Measurements from ENCODE around the gene NPAS3.

The NPAS3 gene

DNA sequence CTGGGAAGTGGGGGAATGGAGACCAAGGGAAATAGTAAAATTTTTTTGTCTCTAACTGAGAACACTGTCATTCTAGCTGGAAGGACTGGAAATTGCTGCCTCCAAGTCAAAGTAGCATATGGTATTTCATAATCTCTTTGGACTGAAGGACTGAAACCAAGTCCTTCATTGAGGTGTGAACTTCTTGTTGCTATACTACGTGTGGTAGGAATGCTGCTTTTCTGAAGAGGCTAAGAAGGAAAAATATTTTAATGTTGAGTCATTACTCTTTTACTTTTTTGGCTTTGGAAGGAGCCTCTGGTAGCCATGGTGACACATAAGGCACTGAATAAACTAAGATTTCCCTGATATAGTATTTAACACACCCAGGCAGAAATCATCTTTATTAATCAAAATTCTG, 465.4 kb downstream of the NPAS3 start:
- ChIA-PET POLR2A (no interaction called here), CTCF (interaction anchor here (1.1 kb wide), 1 partner anchor 8 kb away, joined by 3 read pairs; no protein-coding TSS in a partner anchor)
- DNase-seq (ENCODE audit: extremely low spot score): no peak
- TF ChIP-seq CTCF (IDR thresholded peaks at IDR 0.05; ENCODE audit: control extremely low read depth, extremely low read depth, low read depth, missing control alignments): no peak

- no peak for TF ChIP-seq CTCF (IDR thresholded peaks at IDR 0.05; ENCODE audit: control extremely low read depth, extremely low read depth, low read depth, missing control alignments)
- POLR2A ChIA-PET: no interaction called here
- no peak for DNase-seq (ENCODE audit: extremely low spot score)
- CTCF ChIA-PET: interaction anchor here (1.1 kb wide), 1 partner anchor 9 kb away, joined by 3 read pairs; no protein-coding TSS in a partner anchor
Measured at GRCh38 chr14:33404964-33405574, 466.4 kb downstream of the NPAS3 start.

DNA sequence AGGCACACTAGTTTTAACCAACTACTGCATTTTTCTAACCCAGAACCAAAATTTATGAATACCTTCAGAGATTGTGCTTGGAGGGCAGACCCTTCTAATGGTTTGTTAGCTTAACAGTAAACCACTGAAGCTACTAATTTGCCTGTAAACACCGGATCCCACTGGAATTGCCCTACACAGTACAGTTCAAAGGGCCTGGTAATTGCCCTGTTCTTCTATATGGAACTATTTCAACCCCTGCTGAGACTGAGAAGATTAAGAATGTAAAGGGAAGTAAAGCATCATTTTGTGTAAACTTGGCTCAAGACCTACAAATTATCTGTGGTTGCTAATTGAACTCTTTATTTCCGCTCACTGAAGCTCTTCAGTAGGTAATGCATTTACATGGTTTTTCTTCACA, 468.1 kb downstream of the NPAS3 start:
- ChIA-PET POLR2A (no interaction called here), CTCF (no interaction called here)
- no peak for TF ChIP-seq CTCF (IDR thresholded peaks at IDR 0.05; ENCODE audit: control extremely low read depth, extremely low read depth, low read depth, missing control alignments)
- DNase-seq (ENCODE audit: extremely low spot score): no peak

DNA sequence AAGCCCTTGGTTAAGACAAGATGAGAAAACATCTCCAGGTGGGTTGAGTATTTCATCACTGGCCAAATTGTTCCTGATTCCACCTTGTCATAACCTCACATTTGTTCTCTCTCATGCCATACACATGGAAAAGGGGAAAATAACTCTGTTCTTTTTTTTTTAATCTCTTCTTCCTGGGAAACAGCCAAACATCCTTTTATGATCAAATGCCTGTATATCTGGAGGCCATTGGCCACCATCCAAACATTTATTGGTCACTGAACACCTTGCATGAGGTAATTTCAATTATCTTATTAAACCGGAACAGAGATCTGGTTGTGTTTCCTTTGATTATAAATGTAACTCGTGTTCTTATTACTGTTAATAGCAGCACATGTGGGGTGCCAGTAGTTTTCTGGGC, 469.6 kb downstream of the NPAS3 start:
- CTCF ChIA-PET: interaction anchor here (1.3 kb wide), 1 partner anchor 18 kb away, joined by 3 read pairs; no protein-coding TSS in a partner anchor

GRCh38 chr14:33412450-33412849, 473.8 kb downstream of the NPAS3 start:
- no peak for DNase-seq (ENCODE audit: extremely low spot score)
- no peak for TF ChIP-seq CTCF (IDR thresholded peaks at IDR 0.05; ENCODE audit: control extremely low read depth, extremely low read depth, low read depth, missing control alignments)
- CTCF ChIA-PET: no interaction called here
- POLR2A ChIA-PET: no interaction called here

More for the DNA sequence above, 469.6 kb downstream of the NPAS3 start:
- POLR2A ChIA-PET: no interaction called here
- DNase-seq (ENCODE audit: extremely low spot score): no peak
- no peak for TF ChIP-seq CTCF (IDR thresholded peaks at IDR 0.05; ENCODE audit: control extremely low read depth, extremely low read depth, low read depth, missing control alignments)

- DNase-seq (ENCODE audit: extremely low spot score): no peak
- no peak for TF ChIP-seq CTCF (IDR thresholded peaks at IDR 0.05; ENCODE audit: control extremely low read depth, extremely low read depth, low read depth, missing control alignments)
- ChIA-PET POLR2A (no interaction called here), CTCF (interaction anchor here (0.9 to 1.1 kb wide), 2 partner anchors 16 to 34 kb away, joined by 3 read pairs; no protein-coding TSS in a partner anchor)
Measured at GRCh38 chr14:33413381-33413780, 474.7 kb downstream of the NPAS3 start.
